ENCODE measurements around the gene RPGRIP1.
"Not testable (repeated sequence)": the region's sequence is repeated elsewhere in the genome, so short reads cannot be mapped to it uniquely, and the experiment has no call there.

RPGRIP1 gene

DNA sequence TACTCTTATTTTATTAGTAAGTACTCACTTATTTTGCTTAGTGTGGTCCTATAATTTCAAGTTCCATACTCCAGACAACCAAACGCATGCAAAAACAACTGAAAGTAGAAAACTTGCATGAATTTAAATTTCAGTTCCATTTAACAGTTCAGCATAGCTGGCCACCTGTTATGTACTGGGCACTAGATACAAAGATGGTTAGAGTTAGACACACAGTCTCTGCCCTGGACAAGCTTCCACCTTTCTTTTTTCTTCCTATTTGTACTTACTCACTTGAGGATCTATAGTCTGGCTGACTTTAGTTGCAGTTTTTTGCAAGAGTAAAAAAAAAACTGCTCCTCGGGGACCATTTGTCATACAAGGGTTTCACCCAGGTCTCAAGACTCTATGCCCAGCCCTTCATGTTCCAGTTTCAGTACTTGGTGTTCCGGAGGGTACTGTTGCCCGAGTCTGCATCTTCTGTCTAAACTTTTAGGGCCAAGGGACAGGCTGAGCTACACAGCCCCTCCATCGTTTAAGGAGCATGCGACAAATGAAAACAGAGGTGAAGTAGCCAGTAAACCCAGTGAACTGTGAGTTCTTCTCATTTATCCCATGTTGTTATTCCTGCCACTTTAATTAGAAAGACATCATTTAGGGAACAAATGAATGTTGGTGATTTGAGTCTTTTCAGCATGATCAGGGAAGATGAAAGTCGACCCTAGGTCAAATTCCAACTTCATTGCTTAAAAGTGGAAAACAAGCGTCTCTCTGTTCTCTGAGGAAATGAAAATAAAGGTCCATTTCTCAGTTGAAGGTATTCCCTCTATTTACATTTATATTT, 22.3 kb downstream of the RPGRIP1 start:
- DNase-seq: no peak

DNA sequence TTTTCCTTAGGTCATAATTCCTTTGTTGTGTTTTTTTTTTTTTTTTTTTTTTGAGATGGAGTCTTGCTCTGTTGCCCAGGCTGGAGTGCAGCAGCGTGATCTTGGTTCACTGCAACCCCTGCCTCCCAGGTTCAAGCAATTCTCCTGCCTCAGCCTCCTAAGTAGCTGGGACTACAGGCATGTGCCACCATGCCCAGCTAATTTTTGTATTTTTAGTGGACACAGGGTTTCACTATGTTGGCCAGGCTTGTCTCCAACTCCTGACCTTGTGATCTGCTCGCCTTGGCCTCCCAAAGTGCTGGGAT, 22.9 kb downstream of the RPGRIP1 start:
- DNase-seq: not testable (repeated sequence)

DNA sequence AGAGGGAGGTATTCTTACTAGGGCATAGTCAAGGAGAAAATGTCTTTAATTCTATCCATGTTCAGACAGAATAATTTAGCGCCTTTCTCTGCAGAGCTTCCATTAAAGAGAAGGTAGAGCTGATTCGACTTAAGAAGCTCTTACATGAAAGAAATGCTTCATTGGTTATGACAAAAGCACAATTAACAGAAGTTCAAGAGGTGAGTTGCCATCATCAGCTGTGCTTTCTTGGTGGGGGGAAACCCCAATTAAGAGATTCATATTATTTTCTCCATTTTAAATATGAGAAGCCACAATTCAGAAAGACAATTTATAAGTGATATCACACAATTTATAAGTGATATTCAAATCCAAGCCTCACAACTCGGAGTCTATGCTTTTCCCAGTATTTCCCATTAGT, 27.8 kb downstream of the RPGRIP1 start:
- no peak for DNase-seq

DNA sequence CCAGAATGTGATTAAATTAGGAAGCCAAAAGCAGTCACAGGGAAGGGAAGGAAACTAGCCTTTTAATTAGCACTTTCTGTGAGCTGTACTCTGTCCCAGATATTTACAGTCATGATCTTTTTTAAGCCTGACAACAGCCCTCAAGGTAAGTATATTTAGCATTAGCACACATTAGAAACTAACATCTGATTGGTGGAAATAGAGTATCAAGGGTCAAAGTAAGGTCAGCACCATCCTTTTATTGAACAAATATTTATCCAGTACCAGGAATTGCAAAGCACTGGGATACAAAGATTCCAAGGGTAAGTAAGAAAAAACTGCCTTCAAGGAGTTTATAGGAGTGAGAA, 28.2 kb downstream of the RPGRIP1 start:
- DNase-seq: no peak

DNA sequence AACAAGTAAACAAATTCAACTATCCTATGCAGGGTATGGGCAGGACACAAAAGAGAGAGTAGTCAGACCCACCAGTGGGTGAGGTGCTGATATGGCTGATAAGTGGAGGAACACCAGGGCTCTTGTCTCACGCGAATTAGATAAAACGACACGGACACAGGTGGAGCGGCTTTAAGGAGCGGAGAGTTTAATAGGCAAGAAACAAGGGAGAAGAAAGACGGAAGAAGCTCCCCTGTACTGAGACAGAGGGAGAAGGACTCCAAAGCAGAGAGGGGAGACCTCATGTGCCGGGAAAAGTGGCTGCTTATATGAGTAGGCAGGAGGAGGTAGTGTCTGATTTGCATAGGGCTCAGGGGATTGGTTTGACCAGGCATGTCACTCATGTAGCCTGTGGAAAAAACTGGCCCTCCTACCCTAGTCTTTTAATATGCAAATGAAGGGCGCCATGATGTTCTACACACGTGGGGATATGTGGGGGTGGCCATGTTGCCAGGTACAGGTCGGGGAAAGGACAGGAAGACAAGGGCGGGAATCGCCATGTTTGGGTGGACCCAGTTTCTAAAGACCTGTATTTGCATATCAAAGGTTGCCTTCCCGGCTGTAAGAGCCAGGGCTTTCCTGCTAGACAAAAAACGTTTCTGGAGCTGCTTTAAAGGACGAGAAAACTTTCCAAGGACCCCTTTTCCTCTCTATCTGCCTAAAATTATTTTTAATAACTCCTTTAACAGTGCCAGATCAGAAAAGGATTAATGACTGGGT, 28.8 kb downstream of the RPGRIP1 start:
- DNase-seq: peak; percentile 87

DNA sequence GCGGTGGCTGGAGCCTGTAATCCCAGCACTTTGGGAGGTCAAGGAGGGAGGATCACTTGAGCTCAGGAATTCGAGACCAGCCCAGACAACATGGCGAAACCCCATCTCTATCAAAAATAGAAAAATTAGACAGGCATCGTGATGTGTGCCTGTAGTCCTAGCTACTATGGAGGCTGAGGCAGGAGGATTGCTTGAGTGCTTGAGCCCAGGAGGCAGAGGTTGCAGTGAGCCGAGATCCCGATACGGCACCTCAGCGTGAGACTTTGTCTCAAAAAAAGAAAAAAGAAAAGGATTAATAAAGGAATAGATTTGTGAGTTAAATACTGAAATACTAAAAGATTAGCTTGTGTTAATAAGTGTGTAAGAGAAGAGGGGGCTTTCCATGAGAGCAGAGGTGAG, 29.4 kb downstream of the RPGRIP1 start:
- no peak for DNase-seq

DNA sequence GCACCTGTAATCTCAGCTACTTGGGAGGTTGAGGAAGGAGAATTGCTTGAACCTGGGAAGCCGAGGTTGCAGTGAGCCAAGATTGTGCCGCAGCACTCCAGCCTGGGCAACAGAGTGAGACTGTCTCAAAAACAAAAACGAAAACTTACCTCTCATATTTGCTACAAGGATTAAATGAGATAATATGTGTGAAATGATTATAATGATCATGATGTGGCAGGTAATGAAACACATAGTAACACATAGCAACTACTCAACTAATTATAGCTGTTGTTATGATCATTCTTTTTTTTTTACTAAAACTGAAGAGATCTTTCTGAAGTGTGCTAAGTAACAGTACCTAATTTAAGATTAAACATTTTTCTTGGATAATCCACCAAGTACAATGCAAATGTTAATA, 30.1 kb downstream of the RPGRIP1 start:
- DNase-seq: no peak

DNA sequence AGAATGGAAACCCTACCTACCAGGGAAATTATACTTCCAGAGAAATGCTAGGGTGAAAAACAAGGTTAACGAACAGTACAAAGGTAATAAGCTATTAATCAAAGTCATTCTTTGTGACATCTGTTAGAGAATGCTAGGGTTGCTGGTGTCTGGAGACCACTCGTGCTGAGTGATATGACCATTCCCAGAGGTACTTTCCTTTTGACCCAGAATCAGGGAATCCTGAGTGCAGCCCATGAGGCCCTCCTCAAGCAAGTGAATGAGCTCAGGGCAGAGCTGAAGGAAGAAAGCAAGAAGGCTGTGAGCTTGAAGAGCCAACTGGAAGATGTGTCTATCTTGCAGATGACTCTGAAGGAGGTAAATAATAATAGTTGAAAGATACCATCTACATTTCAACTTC, 31.7 kb downstream of the RPGRIP1 start:
- DNase-seq: no peak

DNA sequence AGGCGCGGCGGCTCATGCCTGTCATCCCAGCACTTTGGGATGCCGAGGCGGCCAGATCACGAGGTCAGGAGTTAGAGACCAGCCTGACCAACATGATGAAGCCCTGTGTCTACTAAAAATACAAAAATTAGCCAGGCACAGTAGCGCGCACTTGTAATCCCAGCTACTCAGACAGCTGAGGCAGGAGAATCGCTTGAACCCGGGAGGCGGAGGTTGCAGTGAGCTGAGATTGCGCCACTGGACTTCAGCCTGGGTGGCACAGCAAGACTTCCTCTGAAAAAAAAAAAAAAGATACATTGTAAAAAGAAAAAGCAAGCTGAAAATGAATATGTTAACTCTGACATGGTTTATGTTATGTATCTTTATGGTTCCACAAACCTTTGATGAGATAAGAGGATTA, 33.6 kb downstream of the RPGRIP1 start:
- no peak for DNase-seq

DNA sequence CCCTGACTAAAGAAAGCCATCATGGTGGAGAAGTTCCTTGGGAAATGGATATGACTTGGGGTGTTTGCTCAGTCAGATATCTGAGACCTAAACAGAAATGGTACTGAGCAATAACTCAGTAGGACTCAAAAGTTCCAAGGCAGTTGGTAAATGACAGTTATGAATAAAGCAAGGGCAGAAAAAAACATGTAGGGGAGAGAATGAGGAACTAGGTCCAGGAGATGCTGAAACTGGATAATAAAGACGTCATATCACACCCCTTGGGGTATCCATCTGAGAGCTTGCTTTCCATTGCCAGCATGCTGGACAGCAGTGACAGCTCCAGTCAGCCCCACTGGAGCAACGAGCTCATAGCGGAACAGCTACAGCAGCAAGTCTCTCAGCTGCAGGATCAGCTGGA, 37.5 kb downstream of the RPGRIP1 start:
- DNase-seq: no peak

DNA sequence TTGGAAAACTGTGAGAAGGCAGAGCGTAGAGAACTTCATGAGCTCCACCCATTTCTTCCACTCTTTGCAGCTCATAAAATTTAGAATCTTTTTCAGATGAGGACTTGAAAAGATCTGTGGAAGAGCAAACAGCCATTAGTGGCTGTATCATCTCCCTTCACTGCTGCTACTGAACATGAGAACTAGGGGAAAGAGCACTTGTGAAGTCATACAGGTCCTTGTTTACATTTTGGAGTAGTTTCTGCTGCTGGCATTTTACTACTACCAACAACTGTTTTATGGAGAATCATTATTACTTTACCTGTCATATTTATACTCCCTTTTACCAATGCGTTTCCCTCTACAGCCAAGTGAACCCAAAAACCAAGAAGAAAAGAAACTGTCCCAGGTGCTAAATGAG, 41.0 kb downstream of the RPGRIP1 start:
- no peak for DNase-seq

DNA sequence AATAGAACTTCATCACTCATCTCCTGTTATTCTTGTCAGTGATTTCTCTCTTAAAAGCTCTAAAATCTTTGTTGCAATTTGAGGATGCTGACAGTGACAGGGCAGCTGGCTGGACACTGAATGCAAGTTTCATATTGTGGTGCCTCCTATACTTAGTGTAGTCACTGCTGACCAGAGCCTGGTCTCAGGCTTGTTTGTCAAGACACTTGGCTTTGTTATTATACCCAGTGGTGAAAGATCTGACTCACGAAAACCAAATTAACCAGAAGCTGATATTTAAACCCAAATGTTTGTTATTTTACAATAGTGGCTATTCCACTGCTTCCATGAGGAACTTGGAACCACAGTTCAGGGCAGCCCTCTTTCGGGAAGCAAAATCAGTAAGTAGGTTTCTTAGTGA, 42.8 kb downstream of the RPGRIP1 start:
- DNase-seq: no peak

DNA sequence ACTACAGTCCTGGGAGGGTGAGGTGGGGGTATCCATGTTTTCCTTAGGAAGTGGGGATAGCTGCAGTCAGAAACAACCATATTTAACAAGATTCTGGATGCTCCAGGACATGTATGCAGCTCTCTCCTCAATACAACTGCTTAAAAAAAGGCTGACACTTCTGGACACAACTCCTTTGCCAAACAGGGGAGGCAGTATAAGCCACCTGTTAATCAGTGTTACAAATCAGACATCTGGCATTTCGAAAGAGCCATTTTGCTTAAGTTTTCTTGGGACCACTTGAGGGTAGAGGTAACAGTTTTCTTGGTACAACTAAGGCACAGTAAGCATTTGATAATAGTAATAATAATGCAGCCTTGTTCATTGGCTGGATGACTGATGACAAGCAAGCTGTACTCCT, 47.1 kb downstream of the RPGRIP1 start:
- DNase-seq: no peak

All from CD4-positive, alpha-beta T cell treated with Interleukin-12 subunit alpha and Interleukin-12 subunit beta, for 1 hour (primary cell).